Measurements from ENCODE around the gene LSG1.
"Not testable (repeated sequence)": the region's sequence is repeated elsewhere in the genome, so short reads cannot be mapped to it uniquely, and the experiment has no call there.

LSG1 gene

DNA sequence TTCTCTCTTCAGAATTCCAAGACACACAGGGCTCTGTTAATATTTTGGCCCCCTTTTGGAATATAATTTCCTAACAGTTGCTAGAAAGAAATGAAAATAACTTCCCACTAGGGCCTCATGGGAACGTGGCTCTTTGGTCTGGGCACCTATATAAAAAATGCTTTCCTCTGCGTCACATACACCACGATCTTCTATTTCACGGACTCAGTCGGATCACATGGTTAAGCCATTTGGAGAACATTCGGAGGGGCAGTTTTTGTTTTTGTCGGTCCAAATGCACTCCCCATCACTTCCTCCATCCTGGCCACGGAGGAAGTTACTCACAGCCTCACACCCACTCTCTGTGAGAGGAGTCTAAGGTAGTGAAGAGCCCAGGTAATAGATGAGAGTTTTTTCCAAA is 59.8 kb downstream of the LSG1 start:
- DNase-seq = no peak

- no peak for DNase-seq
Measured at GRCh38 chr3:194610689-194611088, 61.3 kb downstream of the LSG1 start.

DNA sequence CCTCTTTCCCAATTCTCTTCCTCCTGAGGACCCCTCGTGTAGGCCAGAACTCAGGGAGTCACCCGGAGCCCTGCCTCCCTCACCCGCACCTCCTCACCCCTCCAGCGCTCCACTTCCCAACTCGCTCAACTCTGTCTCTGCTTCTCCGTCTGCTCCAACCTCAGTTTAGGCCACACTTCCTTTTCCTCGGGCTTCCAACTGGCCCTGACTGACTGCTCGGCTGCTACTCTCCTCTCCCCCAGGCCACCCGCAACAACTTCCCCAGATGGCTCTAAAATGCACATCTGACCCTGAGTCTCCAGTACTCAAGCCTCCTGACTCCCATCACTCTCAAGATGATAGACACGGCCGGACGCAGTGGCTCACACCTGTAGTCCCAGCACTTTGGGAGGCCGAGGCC is 62.4 kb downstream of the LSG1 start:
- no peak for DNase-seq

GRCh38 chr3:194608981-194609380 is 63.0 kb downstream of the LSG1 start:
- no peak for DNase-seq

GRCh38 chr3:194607592-194608389 is 64.2 kb downstream of the LSG1 start:
- no peak for DNase-seq

- no peak for DNase-seq
Measured at GRCh38 chr3:194606941-194607340, 65.0 kb downstream of the LSG1 start.

DNA sequence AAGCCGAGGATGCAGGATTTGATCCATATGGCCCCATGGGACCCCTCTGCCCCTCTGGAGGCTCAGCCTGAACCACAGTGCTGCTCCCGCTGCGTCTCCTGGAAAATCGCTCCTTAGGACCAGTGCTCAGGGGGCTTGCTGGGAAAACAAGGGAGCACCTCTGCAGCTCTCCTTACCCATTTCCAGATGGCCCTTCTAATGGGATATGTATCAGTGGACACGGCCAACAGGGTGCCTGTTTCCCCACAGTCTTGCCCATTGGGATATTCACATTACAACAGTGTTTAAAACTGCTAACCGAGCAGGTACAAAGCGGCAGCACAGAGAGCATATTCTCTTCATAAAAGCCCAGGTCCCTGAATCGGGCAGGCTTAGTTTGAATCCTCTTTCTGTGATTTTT is 65.8 kb downstream of the LSG1 start:
- no peak for DNase-seq

DNA sequence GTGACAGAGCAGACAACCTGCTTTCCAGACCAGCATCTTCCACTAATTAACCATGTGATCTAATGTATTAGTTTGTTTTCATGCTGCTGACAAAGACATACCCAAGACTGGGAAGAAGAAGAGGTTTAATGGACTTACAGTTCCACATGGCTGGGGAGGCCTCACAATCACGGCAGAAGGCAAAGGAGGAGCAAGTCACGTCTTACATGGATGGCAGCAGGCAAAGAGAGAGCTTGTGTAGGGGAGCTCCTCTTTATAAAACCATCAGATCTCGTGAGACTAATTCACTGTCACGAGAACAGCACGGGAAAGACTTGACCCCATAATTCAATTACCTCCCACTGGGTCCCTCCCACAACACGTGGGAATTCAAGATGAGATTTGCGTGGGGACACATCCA is 66.7 kb downstream of the LSG1 start:
- not testable (repeated sequence) for DNase-seq

DNA sequence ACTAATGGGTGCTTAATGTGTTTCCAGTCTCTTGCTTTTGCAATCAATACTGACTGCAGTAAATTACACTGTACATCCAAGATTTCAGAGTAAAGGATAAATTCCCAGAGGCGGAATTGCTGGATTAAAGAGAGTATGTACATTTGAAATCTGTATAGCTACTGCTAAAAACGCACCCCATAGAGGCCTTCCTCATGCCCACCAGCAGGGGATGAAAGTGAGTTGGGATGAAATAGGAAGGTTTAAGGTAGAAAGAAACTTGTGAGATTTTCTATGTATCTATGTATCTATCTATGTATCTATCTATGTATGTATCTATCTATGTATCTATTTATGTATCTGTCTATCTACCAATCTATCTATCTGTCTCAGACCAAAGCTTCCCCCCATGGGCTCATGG is 67.2 kb downstream of the LSG1 start:
- DNase-seq = no peak

DNA sequence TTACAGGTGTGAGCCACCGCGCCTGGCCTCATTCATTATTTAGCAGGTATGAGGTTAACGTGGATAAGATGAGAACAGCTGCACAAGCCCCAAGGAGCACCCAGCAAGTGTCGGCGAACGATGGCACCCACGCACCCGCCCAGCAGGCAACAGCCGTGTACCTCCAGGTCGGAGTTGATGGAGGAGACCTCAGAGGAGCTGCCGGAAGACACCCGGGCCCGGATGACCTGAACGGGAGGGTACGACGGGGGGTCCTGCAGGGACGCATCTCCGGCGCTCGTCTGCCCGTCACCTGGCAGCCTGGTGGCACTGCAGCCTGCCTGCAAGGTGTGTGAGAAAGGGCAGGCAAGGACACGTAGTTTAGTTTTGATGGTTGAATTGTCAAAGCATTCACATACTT is 67.9 kb downstream of the LSG1 start:
- no peak for DNase-seq

DNA sequence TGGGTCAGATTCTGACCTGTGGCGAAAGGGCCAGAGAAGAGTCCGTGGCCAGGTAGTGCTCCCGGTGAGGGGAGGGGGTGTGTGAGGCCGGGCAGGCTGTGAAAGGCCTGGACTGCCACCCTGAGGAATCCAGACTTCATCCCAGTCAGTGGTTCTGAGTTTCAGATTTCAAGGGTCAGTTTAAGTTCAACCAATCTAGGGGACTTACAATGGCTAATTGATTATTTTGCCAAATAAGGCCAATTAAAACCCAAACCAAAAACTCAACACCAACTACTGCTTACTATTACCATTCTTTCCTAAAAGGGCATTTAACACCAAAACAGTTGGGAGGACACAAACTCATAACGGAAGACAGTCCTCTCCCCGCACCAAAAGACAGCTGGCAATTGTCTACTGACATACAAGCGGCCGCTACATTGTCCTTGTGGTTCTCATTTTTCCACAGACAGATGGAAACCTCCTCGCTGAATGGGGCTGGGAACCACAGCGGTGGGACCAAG is 69.3 kb downstream of the LSG1 start:
- DNase-seq = no peak

- no peak for DNase-seq
Measured at GRCh38 chr3:194598771-194599557, 73.0 kb downstream of the LSG1 start.

GRCh38 chr3:194596906-194597305 is 75.1 kb downstream of the LSG1 start:
- no peak for DNase-seq

DNA sequence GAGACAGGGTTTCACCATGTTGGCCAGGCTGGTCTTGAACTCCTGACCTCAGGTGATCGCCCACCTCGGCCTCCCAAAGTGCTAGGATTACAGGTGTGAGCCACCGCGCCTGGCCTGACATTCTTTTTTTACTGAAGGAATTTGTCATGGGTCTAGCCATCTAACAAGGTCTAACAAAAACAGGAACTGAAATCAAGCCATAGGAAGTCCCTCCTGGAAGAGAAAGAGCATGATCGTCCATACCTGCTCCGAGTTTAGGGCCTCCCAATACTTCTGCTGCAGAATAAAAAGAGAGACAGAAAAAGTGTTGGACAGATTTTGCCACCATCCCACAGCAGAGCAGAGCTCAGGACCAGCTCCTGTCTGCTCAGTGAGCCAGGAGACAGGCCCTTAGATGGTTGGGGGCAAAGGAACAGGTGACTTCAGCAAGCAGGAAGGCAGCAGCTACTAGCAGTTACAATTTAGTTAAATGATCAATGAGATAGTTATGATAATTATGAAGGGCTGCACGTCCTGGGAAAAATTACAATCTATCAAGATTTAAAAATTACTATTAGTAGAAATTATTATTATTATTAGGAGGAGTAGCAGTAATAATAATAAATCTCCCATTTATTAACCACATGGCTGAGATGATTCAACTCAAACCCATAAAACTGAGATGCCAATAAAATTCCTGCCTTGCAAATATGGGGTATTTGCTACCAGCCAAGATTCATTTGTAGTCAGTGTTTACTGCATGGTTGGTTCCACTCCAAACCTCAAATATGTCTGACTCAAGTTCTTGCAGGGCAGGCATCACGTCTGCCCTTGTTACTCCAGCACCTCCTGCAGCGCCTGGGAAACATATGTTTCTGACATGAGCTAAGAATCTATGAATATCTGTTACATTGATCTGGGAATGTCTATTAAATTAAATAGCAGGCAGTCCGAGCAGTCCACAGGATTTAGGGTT is 78.9 kb downstream of the LSG1 start:
- DNase-seq = no peak
